Kidney (tissue), 14 donors: ENCODE data around the gene HAVCR1. TPM values are rescaled to one million over a fixed set of nuclear protein-coding genes. Genes with fewer than 3 reads are reported as not detected.

Experiments
- DNase-seq, 5 donors: peaks; one replicate each; pipeline ENCODE4 v3.0.0-alpha.2; 2013 to 2020
- FAIRE-seq: peaks from 2 replicates; lab custom pipeline; 2012; peaks lifted over from hg19 to GRCh38; lab: Jason Lieb, UNC
- H3K27ac ChIP-seq, 2 donors: one replicate each; pipeline ENCODE4 v1.7.0; 2013; ENCODE audit warnings: low read depth in 2 of 2, low read length in 2 of 2, inconsistent platforms in 1 of 2
- H3K27me3 ChIP-seq: one replicate; pipeline ENCODE4 v1.7.1; 2013; ENCODE audit warnings: low read length, inconsistent platforms; ENCODE audit not compliant: control insufficient read depth, insufficient read depth
- H3K36me3 ChIP-seq, 3 donors: one replicate each; pipeline versions ENCODE4 v1.7.0 to v1.7.1; 2013; ENCODE audit warnings: low read length in 3 of 3, control low read depth in 1 of 3, inconsistent platforms in 1 of 3; ENCODE audit not compliant: insufficient read depth in 3 of 3, control insufficient read depth in 2 of 3
- H3K4me1 ChIP-seq, 3 donors: one replicate each; pipeline versions ENCODE4 v1.7.0 to v1.7.1; 2013; ENCODE audit warnings: low read length in 3 of 3, inconsistent platforms in 1 of 3, low read depth in 1 of 3; ENCODE audit not compliant: control insufficient read depth in 2 of 3, insufficient read depth in 2 of 3
- H3K4me3 ChIP-seq, 3 donors: one replicate each; pipeline versions ENCODE4 v1.7.0 to v1.8.1; 2013; ENCODE audit warnings: low read length in 3 of 3, control low read depth in 1 of 3, inconsistent platforms in 1 of 3
- H3K9ac ChIP-seq, 3 donors: one replicate each; pipeline versions ENCODE4 v1.7.0 to v1.7.1; 2013; ENCODE audit warnings: low read length in 3 of 3, control low read depth in 1 of 3, inconsistent platforms in 1 of 3
- H3K9me3 ChIP-seq, 3 donors: one replicate each; pipeline versions ENCODE4 v1.7.0 to v1.7.1; 2013; ENCODE audit warnings: low read length in 3 of 3, control low read depth in 1 of 3, inconsistent platforms in 1 of 3; ENCODE audit not compliant: control insufficient read depth in 2 of 3, insufficient read depth in 1 of 3
- CTCF ChIP-seq: IDR thresholded peaks from 3 replicates; pipeline ENCODE4 v1.5.1; 2012; ENCODE audit warnings: mild to moderate bottlenecking, moderate library complexity, borderline replicate concordance; ENCODE audit not compliant: insufficient read depth; ENCODE audit errors: extremely low read depth
- intact Hi-C: fragments of 100-400 bp; cut with DNase I; formaldehyde crosslinking; loops from one replicate; pipeline ENCODE4 v1.11.1; 2022
- polyA plus RNA-seq: library from polyadenylated mRNA; stranded (reverse); fragments of 350-450 nt; fragmentation: Illumina TruSeq; extraction: RNeasy Lipid Tissue Mini Kit (QIAGEN cat#74804); gene quantifications from one replicate; pipeline ENCODE4 v1.2.3, GENCODE V29; 2014; ENCODE audit warnings: low read depth, low replicate concordance; ENCODE audit not compliant: insufficient read depth
- total RNA-seq: library from RNA; stranded (reverse); fragmentation: NEBNext Ultra II Directional; extraction: Animal tissue kit (Norgen Biotek cat#: 25700); gene quantifications from one replicate; pipeline ENCODE4 v1.2.1, GENCODE V29; 2021
- donor health status: control.
- donor health status: control.
- donor health status: control.
- donor health status: control.
- donor health status: control.
- donor health status: DM: yes; HTN: yes; CAD: no.
- donor health status: Normal renal cell carcinoma (clear cell type).

The HAVCR1 gene
- total and polyA plus RNA-seq, 2 donors from 2014 or later, result 0.65 to 114 TPM

- no peak overlapping the region for H3K9ac ChIP-seq
- H3K27ac ChIP-seq, result no peak overlapping the region
- peaks cover 0 to 5% (median 0%) of the 10 kb centered on the region in 3 donors for H3K9me3 ChIP-seq
- no peak overlapping the region for H3K4me3 ChIP-seq
- DNase-seq (no peak), FAIRE-seq (no peak)
- no peaks in the 10 kb centered on the region for H3K27me3 ChIP-seq
- intact Hi-C loops, result no loop called here
- H3K4me1 ChIP-seq, result no peaks in the 10 kb centered on the region
- no peaks in the 10 kb centered on the region for H3K36me3 ChIP-seq
- no peak for TF ChIP-seq CTCF
Observed at GRCh38 chr5:157004893-157005551, 53.9 kb downstream of the HAVCR1 start.

- intact Hi-C loops, result no loop called here
- Histone ChIP-seq H3K27me3 (no peaks in the 10 kb centered on the region), H3K4me1 (no peaks in the 10 kb centered on the region), H3K4me3 (no peak overlapping the region), H3K36me3 (no peaks in the 10 kb centered on the region), H3K9me3 (no peaks in the 10 kb centered on the region), H3K9ac (no peak overlapping the region), H3K27ac (no peak overlapping the region)
- FAIRE-seq (no peak), DNase-seq (no peak)
- TF ChIP-seq CTCF, result no peak
Observed at GRCh38 chr5:156991714-156992113, 67.2 kb downstream of the HAVCR1 start.

- Histone ChIP-seq H3K27ac (no peak overlapping the region), H3K4me1 (no peaks in the 10 kb centered on the region), H3K27me3 (no peaks in the 10 kb centered on the region), H3K9ac (no peak overlapping the region), H3K36me3 (no peaks in the 10 kb centered on the region), H3K4me3 (no peak overlapping the region), H3K9me3 (no peaks in the 10 kb centered on the region)
- intact Hi-C loops, result no loop called here
- TF ChIP-seq CTCF, result no peak
- FAIRE-seq, result no peak
- no peak for DNase-seq
Observed at GRCh38 chr5:156984064-156984463, 74.9 kb downstream of the HAVCR1 start.

GRCh38 chr5:156981481-156981880 lies 77.4 kb downstream of the HAVCR1 start:
- Histone ChIP-seq H3K9ac (no peak overlapping the region), H3K4me1 (no peaks in the 10 kb centered on the region), H3K9me3 (no peaks in the 10 kb centered on the region), H3K4me3 (no peak overlapping the region), H3K36me3 (no peaks in the 10 kb centered on the region), H3K27me3 (no peaks in the 10 kb centered on the region), H3K27ac (no peak overlapping the region)
- no peak for TF ChIP-seq CTCF
- FAIRE-seq, result no peak
- intact Hi-C loops, result no loop called here
- DNase-seq, result no peak
